GM12891 (cell line): ENCODE measurements around the gene SLC6A8.

Experiments
- POLR2A ChIP-seq: IDR thresholded peaks from 2 replicates; pipeline ENCODE4 v1.6.1; 2011; ENCODE audit warnings: low read depth, low read length, control low read depth
- POLR2AphosphoS5 ChIP-seq: IDR thresholded peaks from 2 replicates; pipeline ENCODE4 v1.6.1; 2011; ENCODE audit warnings: low read depth, low read length, control low read depth

DNA sequence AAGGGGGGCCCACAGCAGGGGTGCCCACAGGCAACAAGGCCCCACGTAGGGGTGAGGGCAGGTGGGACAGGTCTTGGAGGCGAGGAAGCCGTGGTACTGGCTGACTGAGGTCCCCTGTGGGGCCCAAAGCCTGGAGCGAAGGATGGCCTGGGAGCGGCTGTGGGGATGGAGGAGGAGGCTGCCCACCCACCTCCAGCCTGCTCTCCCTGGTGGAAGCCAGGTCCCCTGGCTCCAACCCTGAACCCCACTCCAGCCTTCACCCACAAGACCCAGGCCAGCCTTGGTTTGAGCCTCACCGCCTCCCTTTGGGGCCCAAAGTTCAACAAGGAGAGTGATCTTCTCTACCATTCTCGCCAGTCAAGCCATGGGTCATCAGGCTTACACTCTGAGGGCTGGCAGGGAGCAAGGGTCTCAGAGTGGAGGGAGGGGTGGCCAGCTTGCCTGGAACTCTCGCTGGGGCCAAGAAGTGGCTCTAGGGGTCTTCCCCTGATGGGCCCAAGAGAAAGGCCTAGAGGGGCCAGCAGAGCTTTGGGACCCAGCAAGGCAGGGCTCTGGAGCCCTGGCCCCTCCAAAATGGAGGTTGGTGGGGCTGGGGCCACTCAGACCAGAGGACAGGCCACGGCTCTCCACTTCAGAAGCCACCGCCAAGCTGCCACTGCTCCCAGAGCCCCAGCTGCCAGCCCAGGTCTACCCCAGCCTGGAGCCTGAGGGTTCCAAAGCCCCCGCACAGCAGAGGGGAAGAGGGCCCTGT lies 19.1 kb upstream of the SLC6A8 start:
- TF ChIP-seq POLR2AphosphoS5 (no peak), POLR2A (no peak)
